Vagina (tissue), 2 donors: Measurements from ENCODE around the gene MKI67. TPM values are rescaled to one million over a fixed set of nuclear protein-coding genes. Genes with fewer than 3 reads are reported as not detected.
"Not testable (repeated sequence)": the region's sequence is repeated elsewhere in the genome, so short reads cannot be mapped to it uniquely, and the experiment has no call there.

Source experiments
- DNase-seq, 2 donors: peaks; one replicate each; pipeline ENCODE4 v3.0.0-alpha.2; 2017; ENCODE audit errors: extremely low spot score in 2 of 2
- H3K27ac ChIP-seq: fragments of 200-600 bp; sonication (generic); one replicate; pipeline ENCODE4 v1.5.1; 2019
- H3K27me3 ChIP-seq: fragments of 200-600 bp; sonication (generic); one replicate; pipeline ENCODE4 v1.5.1; 2019
- H3K36me3 ChIP-seq, 2 donors: fragments of 200-600 bp; sonication (generic); one replicate each; pipeline ENCODE4 v1.5.1; 2017 to 2019
- H3K4me1 ChIP-seq: fragments of 200-600 bp; sonication (generic); one replicate; pipeline ENCODE4 v1.5.1; 2019
- H3K4me3 ChIP-seq, 2 donors: fragments of 200-600 bp; sonication (generic); 1 replicate in 1 of 2; 2 replicates in 1 of 2; pipeline ENCODE4 v1.5.1; 2016 to 2019
- H3K9me3 ChIP-seq: fragments of 200-600 bp; sonication (generic); one replicate; pipeline ENCODE4 v1.5.1; 2019
- CTCF ChIP-seq, 3 experiments: fragments of 450-650 bp in 2 of 3; fragments of 200-600 bp in 1 of 3; sonication (generic) in 1 of 3; IDR thresholded peaks; one replicate each; pipeline ENCODE4 v1.5.1; 2017 to 2019; ENCODE audit warnings: antibody characterized with exemption in 3 of 3, mild to moderate bottlenecking in 2 of 3, moderate library complexity in 2 of 3
- POLR2A ChIP-seq, 2 donors: fragments of 450-650 bp; IDR thresholded peaks; one replicate each; pipeline ENCODE4 v1.6.1; 2017; ENCODE audit warnings: antibody characterized with exemption in 2 of 2, mild to moderate bottlenecking in 2 of 2, moderate library complexity in 2 of 2
- POLR2AphosphoS5 ChIP-seq, 2 donors: sonication (generic); formaldehyde crosslinking; IDR thresholded peaks; one replicate each; pipeline ENCODE4 v1.9.0; 2017; ENCODE audit warnings: antibody characterized with exemption in 2 of 2, mild to moderate bottlenecking in 2 of 2, low read depth in 1 of 2; ENCODE audit not compliant: insufficient read depth in 1 of 2
- intact Hi-C: fragments of 100-400 bp; cut with DNase I; formaldehyde crosslinking; loops from one replicate; pipeline ENCODE4 v1.15.1; 2023
- total RNA-seq: library from RNA; depleted of rRNA; stranded (reverse); fragments of >200 nt; gene quantifications from one replicate; pipeline ENCODE4 v1.2.3, GENCODE V29; 2016

Gene MKI67
- total RNA-seq, 1 donor from 2014 or later, result 11.5 TPM

GRCh38 chr10:128169811-128170379 is 43.7 kb upstream of the MKI67 start:
- no peak overlapping the region for H3K4me3 ChIP-seq
- H3K36me3 ChIP-seq, result no peaks in the 10 kb centered on the region
- no peaks in the 10 kb centered on the region for H3K9me3 ChIP-seq
- intact Hi-C loops, result no loop called here
- no peaks in the 10 kb centered on the region for H3K4me1 ChIP-seq
- H3K27ac ChIP-seq, result no peak overlapping the region
- H3K27me3 ChIP-seq, result no peaks in the 10 kb centered on the region
- no peak for DNase-seq
- TF ChIP-seq CTCF (IDR thresholded peaks at IDR 0.05) (no peak), POLR2A (IDR thresholded peaks at IDR 0.05) (no peak), POLR2AphosphoS5 (IDR thresholded peaks at IDR 0.05; ENCODE audit: insufficient read depth in 1 of 2, low read depth in 1 of 2) (no peak)

- no peaks in the 10 kb centered on the region for H3K4me1 ChIP-seq
- no peak for DNase-seq
- no peak overlapping the region for H3K27ac ChIP-seq
- no peaks in the 10 kb centered on the region for H3K27me3 ChIP-seq
- no peak for TF ChIP-seq POLR2A (IDR thresholded peaks at IDR 0.05)
- TF ChIP-seq POLR2AphosphoS5 (IDR thresholded peaks at IDR 0.05; ENCODE audit: insufficient read depth in 1 of 2, low read depth in 1 of 2), result no peak
- TF ChIP-seq CTCF (IDR thresholded peaks at IDR 0.05), result no peak
- no peaks in the 10 kb centered on the region for H3K36me3 ChIP-seq
- intact Hi-C loops, result no loop called here
- no peaks in the 10 kb centered on the region for H3K9me3 ChIP-seq
- H3K4me3 ChIP-seq, result no peak overlapping the region
These were observed 41.8 kb upstream of the MKI67 start for GRCh38 chr10:128167926-128168520.

- H3K27ac ChIP-seq, intact Hi-C loops, H3K4me3 ChIP-seq, H3K36me3 ChIP-seq, H3K4me1 ChIP-seq, H3K27me3 ChIP-seq, DNase-seq, H3K9me3 ChIP-seq: not testable (repeated sequence)
These were observed 40.9 kb upstream of the MKI67 start for GRCh38 chr10:128167123-128167522.

- TF ChIP-seq POLR2A (IDR thresholded peaks at IDR 0.05) (no peak), POLR2AphosphoS5 (IDR thresholded peaks at IDR 0.05; ENCODE audit: insufficient read depth in 1 of 2, low read depth in 1 of 2) (no peak), CTCF (IDR thresholded peaks at IDR 0.05) (no peak)
- intact Hi-C loops, result no loop called here
- H3K27ac ChIP-seq, result no peak overlapping the region
- H3K36me3 ChIP-seq, result no peaks in the 10 kb centered on the region
- no peak for DNase-seq
- no peaks in the 10 kb centered on the region for H3K4me1 ChIP-seq
- H3K4me3 ChIP-seq, result no peak overlapping the region
- no peaks in the 10 kb centered on the region for H3K9me3 ChIP-seq
- no peaks in the 10 kb centered on the region for H3K27me3 ChIP-seq
These were observed 39.9 kb upstream of the MKI67 start for GRCh38 chr10:128166151-128166550.

GRCh38 chr10:128165536-128165935 is 39.3 kb upstream of the MKI67 start:
- Histone ChIP-seq H3K27me3 (no peaks in the 10 kb centered on the region), H3K36me3 (no peaks in the 10 kb centered on the region), H3K4me1 (no peaks in the 10 kb centered on the region), H3K27ac (no peak overlapping the region), H3K9me3 (no peaks in the 10 kb centered on the region), H3K4me3 (no peak overlapping the region)
- no peak for DNase-seq
- TF ChIP-seq POLR2A (IDR thresholded peaks at IDR 0.05), result no peak
- TF ChIP-seq CTCF (IDR thresholded peaks at IDR 0.05), result no peak
- TF ChIP-seq POLR2AphosphoS5 (IDR thresholded peaks at IDR 0.05; ENCODE audit: insufficient read depth in 1 of 2, low read depth in 1 of 2), result no peak
- intact Hi-C loops, result no loop called here
